Endometrium (tissue), 2 donors: ENCODE results near the gene ACER1.
A peak's percentile ranks its signal among the peaks of the same experiment; 100 is the strongest.

ENCODE experiments used
- FAIRE-seq: peaks from 2 replicates; lab custom pipeline; 2012; peaks lifted over from hg19 to GRCh38; lab: Jason Lieb, UNC
- donor health status: control.
- donor health status: control.

The ACER1 gene

DNA sequence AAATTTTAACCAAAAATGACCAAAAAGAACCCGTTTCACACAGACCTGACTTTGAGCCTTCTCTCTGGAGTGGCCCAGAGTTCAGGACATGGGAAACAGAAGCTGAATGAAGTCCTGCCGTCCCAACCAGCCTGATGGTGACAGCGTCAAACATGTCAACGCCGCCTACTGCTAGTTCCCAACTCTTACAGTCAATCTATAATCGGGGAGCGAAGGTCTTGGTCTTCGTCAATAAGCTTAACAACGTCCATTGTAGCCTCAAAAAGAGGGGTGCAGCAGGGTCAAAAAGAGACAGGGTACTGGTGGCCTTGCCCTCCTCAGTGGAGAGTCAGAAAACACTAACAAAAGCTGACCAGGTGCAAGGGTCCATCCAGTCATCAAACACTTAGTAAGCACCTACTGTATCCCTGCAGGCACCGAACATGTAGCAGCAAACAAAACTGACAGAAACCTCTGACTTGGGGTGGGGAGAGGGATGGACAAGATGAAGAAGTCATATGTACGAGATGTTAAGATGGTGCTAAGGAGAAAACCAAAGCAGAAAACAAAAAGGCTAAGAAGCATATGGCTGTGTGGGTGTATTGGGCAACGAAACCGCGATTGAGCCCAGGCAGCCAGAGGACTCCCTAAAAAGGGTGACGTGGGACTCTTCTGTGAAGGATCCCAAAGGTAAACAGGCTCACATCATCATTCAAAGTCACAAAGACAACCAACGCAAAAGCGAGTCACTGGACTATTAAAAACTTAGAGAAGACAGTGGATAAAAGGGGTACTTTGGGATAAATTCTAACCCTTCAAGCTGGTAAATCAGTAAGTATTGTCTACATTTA, 65.6 kb downstream of the ACER1 start:
- no peak for FAIRE-seq

- peak; percentile 73 for FAIRE-seq
Measured at GRCh38 chr19:6264803-6265202, 68.6 kb downstream of the ACER1 start.

- FAIRE-seq, result no peak
Measured at GRCh38 chr19:6263735-6264444, 69.5 kb downstream of the ACER1 start.

DNA sequence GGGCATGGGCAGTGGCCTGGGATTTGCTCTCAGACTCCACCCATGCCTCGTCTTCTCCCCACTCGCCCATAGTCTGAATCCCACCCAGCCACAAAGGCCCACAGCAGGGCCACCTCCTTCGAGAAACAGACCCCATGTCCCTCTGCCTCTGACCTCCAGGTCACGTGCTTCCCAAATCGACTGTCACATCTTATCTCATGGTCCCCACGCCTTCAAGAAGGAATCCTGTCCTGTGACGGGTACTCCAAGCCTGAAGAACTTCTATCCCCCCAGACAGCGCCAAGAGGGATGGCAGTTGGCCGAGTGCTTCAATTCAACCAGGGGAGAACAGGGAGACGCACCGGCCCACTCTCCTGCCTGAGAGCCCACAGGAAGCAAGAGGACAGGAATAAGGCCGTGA, 70.1 kb downstream of the ACER1 start:
- FAIRE-seq, result no peak

GRCh38 chr19:6262519-6262918, 70.9 kb downstream of the ACER1 start:
- FAIRE-seq, result no peak

DNA sequence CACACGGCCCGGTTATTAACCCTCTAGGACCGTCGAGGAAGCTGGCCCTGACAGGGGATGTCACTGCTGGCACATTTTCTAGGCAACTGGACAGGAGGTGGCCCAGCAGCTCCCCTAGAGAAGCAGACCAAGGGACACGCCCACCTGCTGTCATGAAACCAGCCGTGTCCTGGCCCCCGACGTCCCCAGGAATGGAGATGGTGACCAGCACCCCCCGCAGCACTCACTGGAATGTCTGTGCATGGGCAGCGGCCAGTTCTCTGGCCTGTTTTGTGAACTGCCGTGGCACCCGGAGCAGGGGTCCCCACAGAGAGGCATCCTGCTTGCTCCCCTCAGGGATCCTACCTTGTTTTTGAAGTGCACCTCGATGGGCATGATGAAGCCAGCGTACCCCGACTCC, 71.5 kb downstream of the ACER1 start:
- FAIRE-seq, result no peak

GRCh38 chr19:6260912-6261650, 72.3 kb downstream of the ACER1 start:
- FAIRE-seq, result no peak

DNA sequence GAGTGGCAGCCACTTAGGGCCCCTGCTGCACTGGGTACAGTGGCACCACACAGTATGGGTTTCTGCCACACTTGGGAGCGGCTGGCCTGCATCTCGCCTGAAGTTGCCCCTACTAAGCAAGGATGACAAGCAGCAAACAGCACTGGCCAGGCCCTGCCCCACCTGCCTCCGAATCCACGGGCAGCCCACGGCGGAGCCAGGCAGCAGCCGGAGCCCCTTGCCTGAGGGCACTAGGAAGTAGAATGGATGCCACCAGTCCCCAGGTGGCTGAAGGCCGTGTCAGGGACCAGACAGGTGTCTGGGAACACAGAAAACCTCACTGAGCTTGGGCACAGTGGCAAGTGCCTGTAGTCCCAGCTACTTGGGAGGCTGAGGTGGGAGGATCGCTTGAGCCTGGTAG, 73.0 kb downstream of the ACER1 start:
- FAIRE-seq, result no peak

DNA sequence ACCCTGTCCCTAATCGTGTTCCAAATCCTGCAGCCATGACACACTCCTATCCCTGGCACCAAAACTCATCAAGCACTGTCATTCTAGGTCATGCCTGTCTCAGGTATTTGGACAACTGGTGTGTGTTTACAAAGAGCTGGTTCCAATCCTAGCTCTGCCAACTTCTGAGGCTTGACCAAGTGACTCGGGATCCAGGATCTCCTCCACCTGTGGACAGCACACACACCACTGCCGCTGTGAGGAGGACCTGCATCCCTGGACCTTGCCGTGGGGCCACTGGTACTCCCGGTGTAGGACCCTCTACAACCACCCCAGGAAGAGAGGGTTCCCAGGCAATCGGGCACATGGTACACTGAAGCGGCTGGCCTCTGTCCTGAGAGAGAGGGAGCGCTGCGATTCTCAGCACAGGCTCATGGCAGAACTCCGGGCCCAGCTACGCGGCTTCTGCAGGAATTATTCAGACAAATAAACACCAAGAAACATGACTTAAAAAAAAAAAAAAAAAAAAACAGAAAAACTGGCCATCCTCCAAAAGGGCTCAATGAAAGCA, 74.0 kb downstream of the ACER1 start:
- peak; percentile 23 for FAIRE-seq

- FAIRE-seq, result no peak
Measured at GRCh38 chr19:6258812-6259311, 74.5 kb downstream of the ACER1 start.
